Islet precursor cell (in vitro differentiated cells): ENCODE data around the gene MPHOSPH9.
A peak's percentile ranks its signal among the peaks of the same experiment; 100 is the strongest.
"Not testable (repeated sequence)": the region's sequence is repeated elsewhere in the genome, so short reads cannot be mapped to it uniquely, and the experiment has no call there.

Source experiments
- DNase-seq: peaks from one replicate; pipeline ENCODE4 v3.0.0-alpha.2; 2018

The MPHOSPH9 gene

GRCh38 chr12:123260081-123260480 lies 27.1 kb upstream of the MPHOSPH9 start:
- no peak for DNase-seq

GRCh38 chr12:123258593-123258992 lies 25.7 kb upstream of the MPHOSPH9 start:
- no peak for DNase-seq

GRCh38 chr12:123254853-123255446 lies 22.0 kb upstream of the MPHOSPH9 start:
- no peak for DNase-seq

GRCh38 chr12:123253641-123254459 lies 20.9 kb upstream of the MPHOSPH9 start:
- no peak for DNase-seq

GRCh38 chr12:123252365-123252764 lies 19.4 kb upstream of the MPHOSPH9 start:
- not testable (repeated sequence) for DNase-seq

GRCh38 chr12:123251403-123252076 lies 18.6 kb upstream of the MPHOSPH9 start:
- no peak for DNase-seq

- peak; percentile 87 for DNase-seq
Observed at GRCh38 chr12:123250471-123251383, 17.8 kb upstream of the MPHOSPH9 start.

- DNase-seq, result not testable (repeated sequence)
Observed at GRCh38 chr12:123248996-123249741, 16.2 kb upstream of the MPHOSPH9 start.

- DNase-seq, result not testable (repeated sequence)
Observed at GRCh38 chr12:123248129-123248528, 15.2 kb upstream of the MPHOSPH9 start.

GRCh38 chr12:123245678-123246077 lies 12.7 kb upstream of the MPHOSPH9 start:
- DNase-seq, result no peak

- DNase-seq, result peak; percentile 52
Observed at GRCh38 chr12:123243671-123244262, 10.8 kb upstream of the MPHOSPH9 start.

GRCh38 chr12:123242116-123242904 lies 9.4 kb upstream of the MPHOSPH9 start:
- no peak for DNase-seq

- no peak for DNase-seq
Observed at GRCh38 chr12:123238961-123239360, 6.0 kb upstream of the MPHOSPH9 start.

GRCh38 chr12:123238330-123238682 lies 5.4 kb upstream of the MPHOSPH9 start:
- no peak for DNase-seq

- DNase-seq, result peak; percentile 71
Observed at GRCh38 chr12:123237646-123238329, 4.8 kb upstream of the MPHOSPH9 start.

GRCh38 chr12:123233505-123234308 lies 766 bp upstream of the MPHOSPH9 start:
- DNase-seq, result no peak

- DNase-seq, result no peak
Observed at GRCh38 chr12:123232472-123232806, 502 bp downstream of the MPHOSPH9 start.

- no peak for DNase-seq
Observed at GRCh38 chr12:123231931-123232330, 1.0 kb downstream of the MPHOSPH9 start.

GRCh38 chr12:123229051-123229450 lies 3.9 kb downstream of the MPHOSPH9 start:
- no peak for DNase-seq
